Endodermal cell (in vitro differentiated cells): ENCODE results near the gene AGPAT1. TPM values are rescaled to one million over a fixed set of nuclear protein-coding genes. Genes with fewer than 3 reads are reported as not detected.
A peak's percentile ranks its signal among the peaks of the same experiment; 100 is the strongest.

Experiments used
- DNase-seq: peaks from one replicate; pipeline ENCODE4 v3.0.0-alpha.2; 2017
- H3K27ac ChIP-seq: 2 replicates; pipeline ENCODE4 v1.5.1; 2013; ENCODE audit warnings: mild to moderate bottlenecking, low read depth, low read length, moderate library complexity
- H3K27me3 ChIP-seq: 2 replicates; pipeline ENCODE4 v1.6.1; 2013; ENCODE audit warnings: mild to moderate bottlenecking, low read length, moderate library complexity; ENCODE audit not compliant: insufficient read depth, control insufficient read depth, poor library complexity, severe bottlenecking
- H3K36me3 ChIP-seq: 2 replicates; pipeline ENCODE4 v1.7.0; 2013; ENCODE audit warnings: mild to moderate bottlenecking, low read length, moderate library complexity; ENCODE audit not compliant: control insufficient read depth, insufficient read depth
- H3K4me1 ChIP-seq: one replicate; pipeline ENCODE4 v1.7.0; 2013; ENCODE audit warnings: low read length; ENCODE audit not compliant: control insufficient read depth, insufficient read depth
- H3K4me3 ChIP-seq: 2 replicates; pipeline ENCODE4 v1.5.1; 2013; ENCODE audit warnings: mild to moderate bottlenecking, low read length, moderate library complexity
- H3K9ac ChIP-seq: 2 replicates; pipeline ENCODE4 v1.6.1; 2013; ENCODE audit warnings: mild to moderate bottlenecking, low read length, moderate library complexity; ENCODE audit not compliant: poor library complexity, severe bottlenecking; ENCODE audit errors: extremely low read depth
- H3K9me3 ChIP-seq: 2 replicates; pipeline ENCODE4 v1.6.1; 2013; ENCODE audit warnings: mild to moderate bottlenecking, low read length, moderate library complexity; ENCODE audit not compliant: control insufficient read depth
- H3K27ac Mint-ChIP-seq: 2 replicates; pipeline ENCODE4 v1.8.0; 2020; ENCODE audit warnings: mixed read lengths
- H3K27me3 Mint-ChIP-seq: 2 replicates; pipeline ENCODE4 v1.8.0; 2021; ENCODE audit warnings: mild to moderate bottlenecking, mixed read lengths; ENCODE audit not compliant: insufficient read depth
- H3K36me3 Mint-ChIP-seq: 2 replicates; pipeline ENCODE4 v1.8.0; 2020; ENCODE audit warnings: low read depth, mixed read lengths
- H3K4me1 Mint-ChIP-seq: 2 replicates; pipeline ENCODE4 v1.8.0; 2020; ENCODE audit warnings: mixed read lengths
- H3K4me3 Mint-ChIP-seq: 2 replicates; pipeline ENCODE4 v1.8.0; 2020; ENCODE audit warnings: mild to moderate bottlenecking, moderate library complexity, mixed read lengths
- H3K9me3 Mint-ChIP-seq: 2 replicates; pipeline ENCODE4 v1.8.0; 2020; ENCODE audit warnings: mild to moderate bottlenecking, mixed read lengths
- WGBS, 2 experiments: methylation state at CpG; one replicate each; pipeline versions ENCODE4 v1.1.5 to v1.1.7; 2013; ENCODE audit warnings: missing lambda C conversion rate in 2 of 2, mixed read lengths in 1 of 2; ENCODE audit not compliant: insufficient coverage in 1 of 2, insufficient read length in 1 of 2; 5-methylcytosine and 5-hydroxymethylcytosine counted together
- total RNA-seq, 2 donors: library from RNA; stranded (reverse); fragmentation: NEBNext Ultra II Directional in 1 of 2; extraction: Animal tissue kit (Norgen Biotek cat#: 25700) in 1 of 2; gene quantifications; 2 replicates in 1 of 2; 3 replicates in 1 of 2; pipeline ENCODE4 v1.2.1, GENCODE V29; 2021
- TF ChIP-seq, protein P1 (sequence below): fragments of 200-600 bp; sonication (generic); conservative IDR thresholded peaks from 2 replicates; pipeline ENCODE4 v1.5.0; 2021; ENCODE audit warnings: antibody characterized with exemption, mild to moderate bottlenecking

Gene AGPAT1
- total RNA-seq, 2 donors from 2014 or later: 124 to 147 TPM

DNA sequence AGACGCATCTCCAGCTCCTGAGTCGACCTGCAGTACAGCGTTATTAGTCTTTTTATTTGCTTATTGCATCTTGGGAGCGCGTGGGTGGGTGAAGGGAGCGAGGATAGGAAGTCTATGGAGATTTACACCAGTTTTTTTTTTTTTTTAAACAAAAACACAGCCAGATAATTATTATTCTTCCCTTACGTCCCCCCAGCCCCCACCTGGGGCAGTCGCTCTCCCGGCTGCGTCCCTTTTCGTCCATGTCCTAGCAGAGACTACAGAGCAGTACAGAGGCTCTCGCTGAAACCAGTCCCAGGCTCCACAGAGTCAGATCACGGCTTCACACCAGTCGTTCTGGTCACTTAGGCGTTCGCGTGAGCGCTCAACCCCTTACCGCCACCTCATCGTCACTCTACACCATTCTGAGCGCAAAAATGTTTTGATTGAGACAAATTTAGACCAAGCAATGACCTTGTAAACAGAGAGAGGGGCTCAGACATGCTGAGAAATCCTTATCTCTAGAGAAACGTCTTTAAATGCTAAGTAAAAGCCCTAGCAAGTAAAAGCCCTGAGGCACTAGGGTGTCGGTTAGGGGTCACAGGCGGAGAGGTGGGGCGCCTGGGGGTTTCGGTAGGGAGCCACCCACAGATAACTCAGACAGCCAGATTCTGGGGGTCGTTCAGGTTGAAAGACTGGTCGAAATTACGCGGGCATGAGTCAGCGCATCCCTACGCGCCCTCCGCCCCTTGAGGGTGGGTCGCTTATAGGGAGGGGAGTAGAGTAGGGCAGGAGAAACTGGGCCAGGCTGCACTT lies 22.9 kb downstream of the AGPAT1 start:
- TF ChIP-seq, protein P1, sequence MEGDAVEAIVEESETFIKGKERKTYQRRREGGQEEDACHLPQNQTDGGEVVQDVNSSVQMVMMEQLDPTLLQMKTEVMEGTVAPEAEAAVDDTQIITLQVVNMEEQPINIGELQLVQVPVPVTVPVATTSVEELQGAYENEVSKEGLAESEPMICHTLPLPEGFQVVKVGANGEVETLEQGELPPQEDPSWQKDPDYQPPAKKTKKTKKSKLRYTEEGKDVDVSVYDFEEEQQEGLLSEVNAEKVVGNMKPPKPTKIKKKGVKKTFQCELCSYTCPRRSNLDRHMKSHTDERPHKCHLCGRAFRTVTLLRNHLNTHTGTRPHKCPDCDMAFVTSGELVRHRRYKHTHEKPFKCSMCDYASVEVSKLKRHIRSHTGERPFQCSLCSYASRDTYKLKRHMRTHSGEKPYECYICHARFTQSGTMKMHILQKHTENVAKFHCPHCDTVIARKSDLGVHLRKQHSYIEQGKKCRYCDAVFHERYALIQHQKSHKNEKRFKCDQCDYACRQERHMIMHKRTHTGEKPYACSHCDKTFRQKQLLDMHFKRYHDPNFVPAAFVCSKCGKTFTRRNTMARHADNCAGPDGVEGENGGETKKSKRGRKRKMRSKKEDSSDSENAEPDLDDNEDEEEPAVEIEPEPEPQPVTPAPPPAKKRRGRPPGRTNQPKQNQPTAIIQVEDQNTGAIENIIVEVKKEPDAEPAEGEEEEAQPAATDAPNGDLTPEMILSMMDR: no peak
- Histone ChIP-seq H3K9me3 (peaks cover 10% of the 10 kb centered on the region), H3K27me3 (no peaks in the 10 kb centered on the region), H3K36me3 (peaks cover 25% of the 10 kb centered on the region), H3K4me1 (peaks cover 11% of the 10 kb centered on the region), H3K4me3 (peak overlapping the region; percentile 98), H3K27ac (peak overlapping the region; percentile 77), H3K9ac (peak overlapping the region; percentile 94)
- Mint-ChIP-seq H3K27me3 (peaks cover 32% of the 10 kb centered on the region), H3K27ac (peak overlapping the region; percentile 98), H3K4me1 (peaks cover 38% of the 10 kb centered on the region), H3K9me3 (peaks cover 7% of the 10 kb centered on the region), H3K4me3 (peak overlapping the region; percentile 97), H3K36me3 (peaks cover 26% of the 10 kb centered on the region)
- WGBS, 2 experiments: 2 to 9% methylated on average over 22 to 35 of the region's 35 CpGs
- DNase-seq: peak; percentile 90

DNA sequence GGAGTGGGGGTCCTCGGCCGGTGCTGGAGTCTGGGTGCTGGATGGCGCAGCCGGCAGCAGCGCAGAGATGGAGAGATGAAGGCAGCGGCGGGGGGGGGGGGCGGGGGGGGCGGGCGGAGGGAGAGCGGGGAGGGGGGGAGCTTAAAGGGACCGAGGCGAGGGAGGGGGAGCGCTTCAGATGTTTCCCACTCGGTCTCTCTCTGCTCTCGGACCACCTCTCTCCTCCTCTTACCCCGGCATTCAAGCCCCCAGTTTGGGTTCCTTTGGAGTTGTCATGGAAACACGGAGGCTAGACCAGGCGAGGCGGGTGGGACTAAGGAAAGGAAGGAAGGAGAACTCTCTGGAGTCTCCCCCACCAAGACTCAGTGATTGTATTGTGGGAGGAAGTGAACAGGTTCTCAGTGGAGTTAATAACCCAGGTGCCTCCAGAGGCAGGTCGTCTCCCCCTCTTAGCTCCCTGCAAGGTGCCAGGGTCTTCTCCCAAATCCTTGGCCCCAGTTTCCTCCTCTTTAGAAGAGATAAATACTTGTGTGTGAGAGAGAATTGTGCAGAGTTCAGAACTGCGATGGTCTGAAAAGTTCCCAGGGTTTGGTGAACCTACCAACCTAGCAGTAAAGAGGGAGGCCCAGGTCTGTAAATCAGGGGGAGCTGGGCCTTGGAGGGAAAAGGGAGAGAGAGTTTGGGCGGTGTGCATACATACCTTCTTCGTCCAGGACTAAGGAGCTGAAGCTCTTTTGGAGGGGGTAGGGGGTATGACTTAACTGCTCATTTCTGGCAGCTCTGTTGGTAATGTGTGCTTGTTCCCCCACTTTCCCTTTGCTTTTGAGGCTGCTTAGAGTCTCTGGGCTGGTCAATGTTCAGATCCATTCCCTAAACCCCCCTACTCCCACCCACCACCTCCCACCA lies 23.8 kb downstream of the AGPAT1 start, which contains the start of gene PRRT1:
Gene PRRT1, minus strand, starts transcription at position 77 of the 906 bp plus-strand sequence. CDS start 112 bp downstream, outside the sequence.
- peak within 1 kb of the TSS; percentile 94 for H3K9ac ChIP-seq
- H3K4me3 Mint-ChIP-seq: peak within 1 kb of the TSS; percentile 97
- whole genome bisulfite sequencing, 2 experiments: 32 to 33% methylated on average over 3 to 13 of the region's 24 CpGs
- peak within 1 kb of the TSS; percentile 98 for H3K4me3 ChIP-seq
- peaks cover 11% of the 10 kb centered on the region for H3K4me1 ChIP-seq
- H3K9me3 ChIP-seq: peaks cover 1% of the 10 kb centered on the region
- peaks cover 18% of the 10 kb centered on the region for H3K36me3 Mint-ChIP-seq
- peaks cover 32% of the 10 kb centered on the region for H3K27me3 Mint-ChIP-seq
- TF ChIP-seq, protein P1: no peak
- peak; percentile 67 for DNase-seq
- H3K27ac ChIP-seq: no peak within 1 kb of the TSS
- peaks cover 17% of the 10 kb centered on the region for H3K36me3 ChIP-seq
- H3K9me3 Mint-ChIP-seq: no peaks in the 10 kb centered on the region
- peak within 1 kb of the TSS; percentile 98 for H3K27ac Mint-ChIP-seq
- peaks cover 45% of the 10 kb centered on the region for H3K4me1 Mint-ChIP-seq
- H3K27me3 ChIP-seq: no peaks in the 10 kb centered on the region

DNA sequence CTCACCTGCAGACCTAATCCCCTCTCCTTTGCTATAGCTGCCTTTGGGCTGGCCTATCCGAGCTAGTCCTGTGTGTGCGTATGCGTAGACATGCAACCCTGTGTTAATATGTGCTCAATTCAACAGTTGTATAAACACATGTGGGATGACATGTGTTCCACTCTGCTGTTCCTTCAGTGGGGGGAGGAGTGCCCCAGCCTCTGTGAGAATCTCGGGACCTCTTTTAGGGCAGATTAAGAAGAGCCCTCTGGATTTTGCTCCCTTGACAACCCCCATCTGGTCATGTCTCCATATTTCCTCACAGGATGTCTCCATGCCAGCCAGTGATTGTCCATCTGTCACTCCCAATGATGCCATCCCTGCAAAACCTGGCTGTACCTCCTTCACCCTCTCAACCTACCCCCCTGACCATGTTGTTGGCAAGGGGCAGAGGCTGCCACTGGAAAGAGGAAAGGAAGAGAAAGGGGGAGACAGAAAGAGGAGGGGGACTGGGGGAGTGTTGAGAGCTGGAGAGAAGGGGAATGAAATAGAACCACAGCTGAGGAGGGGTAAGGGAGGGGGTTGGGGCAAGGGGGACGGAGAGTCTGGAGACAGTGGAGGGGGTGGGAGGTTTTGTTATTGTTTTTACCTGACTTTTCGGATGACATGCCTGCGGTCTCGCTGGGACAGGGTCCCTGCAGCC lies 24.6 kb downstream of the AGPAT1 start:
- H3K4me3 Mint-ChIP-seq: peak overlapping the region; percentile 97
- WGBS, 2 experiments: 62 to 88% methylated on average over 4 to 8 of the region's 8 CpGs

More for the DNA sequence above, 24.6 kb downstream of the AGPAT1 start:
- DNase-seq: no peak
- H3K36me3 ChIP-seq: peaks cover 9% of the 10 kb centered on the region
- no peak overlapping the region for H3K4me3 ChIP-seq
- no peaks in the 10 kb centered on the region for H3K27me3 ChIP-seq
- H3K9me3 ChIP-seq: no peaks in the 10 kb centered on the region
- TF ChIP-seq, protein P1: no peak
- no peak overlapping the region for H3K27ac Mint-ChIP-seq
- no peak overlapping the region for H3K27ac ChIP-seq
- no peak overlapping the region for H3K9ac ChIP-seq
- no peaks in the 10 kb centered on the region for H3K9me3 Mint-ChIP-seq
- peaks cover 11% of the 10 kb centered on the region for H3K36me3 Mint-ChIP-seq
- peaks cover 51% of the 10 kb centered on the region for H3K4me1 Mint-ChIP-seq
- peaks cover 32% of the 10 kb centered on the region for H3K27me3 Mint-ChIP-seq
- peaks cover 11% of the 10 kb centered on the region for H3K4me1 ChIP-seq
